K562 (cell line): Measurements from ENCODE around the gene ST7. TPM values are rescaled to one million over a fixed set of nuclear protein-coding genes. Genes with fewer than 3 reads are reported as not detected.

ENCODE experiments used
- ARID1B ChIP-seq: fragments of 450-650 bp; IDR thresholded peaks from 2 replicates; pipeline ENCODE4 v1.6.1; 2016; ENCODE audit warnings: antibody characterized with exemption, mild to moderate bottlenecking, inconsistent platforms
- ATF1 ChIP-seq, 2 experiments: fragments of 450-650 bp in 1 of 2; IDR thresholded peaks; 2 replicates each; pipeline ENCODE4 v1.6.1; 2016; ENCODE audit warnings: missing compliant biosample characterization in 1 of 2, missing genetic modification characterization in 1 of 2
- ATF3 ChIP-seq, 2 experiments: fragments of 450-650 bp in 1 of 2; sonication (generic) in 1 of 2; formaldehyde crosslinking in 1 of 2; IDR thresholded peaks in 1 of 2; conservative IDR thresholded peaks in 1 of 2; 2 replicates each; pipeline versions ENCODE4 v1.6.1 to v1.8.1; 2016 to 2023; ENCODE audit warnings: mild to moderate bottlenecking in 2 of 2, moderate library complexity in 2 of 2, inconsistent platforms in 1 of 2, missing genetic modification reagents in 1 of 2
- BRF2 ChIP-seq: IDR thresholded peaks from 3 replicates; pipeline ENCODE4 v1.6.1; 2011; ENCODE audit warnings: borderline replicate concordance, mild to moderate bottlenecking; ENCODE audit not compliant: insufficient read length, insufficient read depth
- CBFA2T2 ChIP-seq: fragments of 450-650 bp; conservative IDR thresholded peaks from 2 replicates; pipeline ENCODE4 v1.6.1; 2017; ENCODE audit warnings: mild to moderate bottlenecking
- CBX3 ChIP-seq, 2 experiments: IDR thresholded peaks; 1 replicate in 1 of 2; 2 replicates in 1 of 2; pipeline ENCODE4 v1.6.1; 2012; ENCODE audit warnings: inconsistent platforms in 2 of 2, low read length in 2 of 2, borderline replicate concordance in 1 of 2, control low read depth in 1 of 2
- CHD2 ChIP-seq: IDR thresholded peaks from 2 replicates; pipeline ENCODE4 v1.6.1; 2011; ENCODE audit warnings: low read depth, low read length
- CREM ChIP-seq: IDR thresholded peaks from 2 replicates; pipeline ENCODE4 v1.6.1; 2014; ENCODE audit warnings: antibody characterized with exemption, low read depth
- FOXK2 ChIP-seq, 2 experiments: fragments of 450-650 bp; IDR thresholded peaks in 1 of 2; conservative IDR thresholded peaks in 1 of 2; 2 replicates each; pipeline ENCODE4 v1.6.1; 2016; ENCODE audit warnings: low read depth in 2 of 2, mild to moderate bottlenecking in 1 of 2
- HDAC3 ChIP-seq: fragments of 450-650 bp; IDR thresholded peaks from 2 replicates; pipeline ENCODE4 v1.6.1; 2018; ENCODE audit warnings: borderline replicate concordance, mild to moderate bottlenecking, moderate library complexity; ENCODE audit not compliant: partially characterized antibody
- LEF1 ChIP-seq: fragments of 450-650 bp; IDR thresholded peaks from 2 replicates; pipeline ENCODE4 v1.6.1; 2016; ENCODE audit warnings: mild to moderate bottlenecking
- MEIS2 ChIP-seq: fragments of 450-650 bp; IDR thresholded peaks from 2 replicates; pipeline ENCODE4 v1.6.1; 2014; ENCODE audit warnings: mild to moderate bottlenecking; ENCODE audit not compliant: partially characterized antibody
- MLLT1 ChIP-seq, 2 experiments: fragments of 450-650 bp; IDR thresholded peaks; 2 replicates each; pipeline ENCODE4 v1.6.1; 2016
- PKNOX1 ChIP-seq: fragments of 450-650 bp; IDR thresholded peaks from 2 replicates; pipeline ENCODE4 v1.6.1; 2016
- PREB ChIP-seq: sonication (generic); formaldehyde crosslinking; IDR thresholded peaks from 2 replicates; pipeline ENCODE4 v1.8.1; 2023; ENCODE audit warnings: mild to moderate bottlenecking, missing genetic modification reagents
- RB1 ChIP-seq: fragments of 450-650 bp; IDR thresholded peaks from 2 replicates; pipeline ENCODE4 v1.6.1; 2017; ENCODE audit warnings: low read depth, mild to moderate bottlenecking
- SETDB1 ChIP-seq: IDR thresholded peaks from one replicate; pipeline ENCODE4 v1.6.1; 2012; ENCODE audit warnings: low read length, control low read depth, inconsistent platforms
- SMAD4 ChIP-seq: fragments of 250-450 bp; sonication (Bioruptor Pico); conservative IDR thresholded peaks from 2 replicates; pipeline ENCODE4 v1.8.0; 2021; ENCODE audit warnings: inconsistent platforms, mild to moderate bottlenecking, moderate library complexity
- SOX6 ChIP-seq: fragments of 450-650 bp; IDR thresholded peaks from 2 replicates; pipeline ENCODE4 v1.6.1; 2014; ENCODE audit warnings: mild to moderate bottlenecking
- XRCC3 ChIP-seq: fragments of 450-650 bp; IDR thresholded peaks from 2 replicates; pipeline ENCODE4 v1.6.1; 2017; ENCODE audit warnings: mild to moderate bottlenecking, moderate library complexity
- ZNF589 ChIP-seq: fragments of 200-800 bp; sonication (Bioruptor generic); IDR thresholded peaks from 2 replicates; pipeline ENCODE4 v1.6.1; 2016; ENCODE audit warnings: low read depth, missing genetic modification characterization, missing compliant biosample characterization
- ZNF75A ChIP-seq: fragments of 450-650 bp; formaldehyde crosslinking; IDR thresholded peaks from 2 replicates; pipeline ENCODE4 v1.4.0; 2020; ENCODE audit warnings: mild to moderate bottlenecking
- ZSCAN29 ChIP-seq: fragments of 450-650 bp; IDR thresholded peaks from 2 replicates; pipeline ENCODE4 v1.6.1; 2017
- polyA plus RNA-seq, 8 experiments: library from polyadenylated mRNA; depleted of rRNA in 4 of 8; stranded (reverse) in 5 of 8; unstranded in 3 of 8; fragments of >200 nt; fragmentation: Nextera tagmentation in 2 of 8; fragmentation: Illumina TruSeq in 1 of 8; extraction: Ambion mirVana in 2 of 8; extraction: Trizol in 1 of 8; gene quantifications; 2 replicates each; pipeline versions ENCODE4 v1.2.1 to v1.2.3, GENCODE V29; 2011 to 2014; ENCODE audit warnings: inconsistent platforms in 1 of 8, missing spikeins in 1 of 8
- total RNA-seq, 7 experiments: library from RNA; depleted of rRNA in 6 of 7; stranded (reverse); fragments of >200 nt in 6 of 7; fragmentation: Illumina TruSeq in 2 of 7; extraction: Trizol in 2 of 7; gene quantifications; 2 replicates each; pipeline versions ENCODE4 v1.2.1 to v1.2.3, GENCODE V29; 2011 to 2021; ENCODE audit warnings: low replicate concordance in 1 of 7

The ST7 gene
- total and polyA plus RNA-seq, 9 of the 15 experiments (the other 6 are each of a cell fraction or from before 2014, with no cell fraction given): 23.9 to 56.3 (median 36.9) TPM

GRCh38 chr7:117017017-117017451, 63.7 kb downstream of the ST7 start (continued):
- TF ChIP-seq SOX6: peak; percentile 76; the same call in 1 of the 2 replicates
- peak; percentile 69; the same call in 1 of the 2 replicates for TF ChIP-seq XRCC3
- TF ChIP-seq CHD2: no peak
- peak; percentile 80 for TF ChIP-seq CREM
- TF ChIP-seq BRF2: no peak
- TF ChIP-seq ZNF589 (CRISPR knock-in tag): 0 out of 2 replicates have a peak, but pooled peaks have one; percentile 58
- peak; percentile 68 for TF ChIP-seq CBFA2T2
- TF ChIP-seq ZNF75A (CRISPR knock-in tag): no peak
- peak; percentile 53; the same call in 1 of the 2 replicates for TF ChIP-seq ATF3 (IDR thresholded peaks at IDR 0.05)
- no peak; the same call in 1 of the 2 replicates for TF ChIP-seq ATF3 (CRISPR knock-in tag; conservative IDR thresholded peaks at IDR 0.05)
- peak; percentile 36; the same call in 1 of the 2 replicates for TF ChIP-seq LEF1
- TF ChIP-seq PKNOX1: peak; percentile 79
- peak; percentile 92 for TF ChIP-seq MEIS2
- TF ChIP-seq MLLT1 (IDR thresholded peaks at IDR 0.05): peak in 1 of 2 experiments; percentile 21; a peak in 1 of 4 replicates
- peak; percentile 68 for TF ChIP-seq ARID1B
- TF ChIP-seq ATF1 (CRISPR knock-in tag; IDR thresholded peaks at IDR 0.05): no peak
- TF ChIP-seq ATF1 (tag; IDR thresholded peaks at IDR 0.05): peak; percentile 81
- TF ChIP-seq HDAC3: peak; percentile 65
- no peak for TF ChIP-seq SETDB1
- TF ChIP-seq CBX3 (IDR thresholded peaks at IDR 0.05; ENCODE audit: borderline replicate concordance in 1 of 2, low read length in 2 of 2): peak in 1 of 2 experiments; percentile 76; a peak in 1 of 3 replicates
- TF ChIP-seq RB1: no peak
- TF ChIP-seq FOXK2 (conservative IDR thresholded peaks at IDR 0.05 in 1 of 2, IDR thresholded peaks at IDR 0.05 in 1 of 2; ENCODE audit: low read depth in 2 of 2): peak; percentile 83 to 86
- no peak for TF ChIP-seq SMAD4
- no peak for TF ChIP-seq PREB
- no peak for TF ChIP-seq ZSCAN29
